Activated CD4-positive, CD25-positive, alpha-beta regulatory T cell treated with anti-CD3 and anti-CD28 coated beads, Interleukin-2, amount 50 U/mL, for 24 hours (primary cell): ENCODE results near the gene FRY.

Experiments used
- ATAC-seq, 2 donors: fragments of 150-1000 bp; cut with Tn5 transposase; one replicate each; pipeline ENCODE4 v1.10.0; 2021; ENCODE audit warnings: mild to moderate bottlenecking in 1 of 2, moderate library complexity in 1 of 2

The FRY gene

DNA sequence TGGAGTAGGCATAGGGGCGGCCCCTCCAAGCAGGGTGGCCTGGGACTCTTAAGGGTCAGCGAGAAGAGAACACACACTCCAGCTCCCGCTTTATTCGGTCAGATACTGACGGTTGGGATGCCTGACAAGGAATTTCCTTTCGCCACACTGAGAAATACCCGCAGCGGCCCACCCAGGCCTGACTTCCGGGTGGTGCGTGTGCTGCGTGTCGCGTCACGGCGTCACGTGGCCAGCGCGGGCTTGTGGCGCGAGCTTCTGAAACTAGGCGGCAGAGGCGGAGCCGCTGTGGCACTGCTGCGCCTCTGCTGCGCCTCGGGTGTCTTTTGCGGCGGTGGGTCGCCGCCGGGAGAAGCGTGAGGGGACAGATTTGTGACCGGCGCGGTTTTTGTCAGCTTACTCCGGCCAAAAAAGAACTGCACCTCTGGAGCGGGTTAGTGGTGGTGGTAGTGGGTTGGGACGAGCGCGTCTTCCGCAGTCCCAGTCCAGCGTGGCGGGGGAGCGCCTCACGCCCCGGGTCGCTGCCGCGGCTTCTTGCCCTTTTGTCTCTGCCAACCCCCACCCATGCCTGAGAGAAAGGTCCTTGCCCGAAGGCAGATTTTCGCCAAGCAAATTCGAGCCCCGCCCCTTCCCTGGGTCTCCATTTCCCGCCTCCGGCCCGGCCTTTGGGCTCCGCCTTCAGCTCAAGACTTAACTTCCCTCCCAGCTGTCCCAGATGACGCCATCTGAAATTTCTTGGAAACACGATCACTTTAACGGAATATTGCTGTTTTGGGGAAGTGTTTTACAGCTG is 283.9 kb downstream of the FRY start, which contains the start of the genes BRCA2 and ZAR1L:
TSS of gene BRCA2 (plus strand) at position 271 of the 790 bp plus-strand sequence. CDS start 953 bp downstream, outside the sequence.
TSS of gene ZAR1L (minus strand) at position 126 of the 790 bp plus-strand sequence. CDS start 3,438 bp downstream, outside the sequence.
- peak; percentile 97 to 98 for ATAC-seq

DNA sequence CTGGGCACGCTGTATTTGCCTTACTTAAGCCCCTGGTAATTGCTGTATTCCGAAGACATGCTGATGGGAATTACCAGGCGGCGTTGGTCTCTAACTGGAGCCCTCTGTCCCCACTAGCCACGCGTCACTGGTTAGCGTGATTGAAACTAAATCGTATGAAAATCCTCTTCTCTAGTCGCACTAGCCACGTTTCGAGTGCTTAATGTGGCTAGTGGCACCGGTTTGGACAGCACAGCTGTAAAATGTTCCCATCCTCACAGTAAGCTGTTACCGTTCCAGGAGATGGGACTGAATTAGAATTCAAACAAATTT is 284.4 kb downstream of the FRY start:
- peak; percentile 10 to 19 for ATAC-seq

DNA sequence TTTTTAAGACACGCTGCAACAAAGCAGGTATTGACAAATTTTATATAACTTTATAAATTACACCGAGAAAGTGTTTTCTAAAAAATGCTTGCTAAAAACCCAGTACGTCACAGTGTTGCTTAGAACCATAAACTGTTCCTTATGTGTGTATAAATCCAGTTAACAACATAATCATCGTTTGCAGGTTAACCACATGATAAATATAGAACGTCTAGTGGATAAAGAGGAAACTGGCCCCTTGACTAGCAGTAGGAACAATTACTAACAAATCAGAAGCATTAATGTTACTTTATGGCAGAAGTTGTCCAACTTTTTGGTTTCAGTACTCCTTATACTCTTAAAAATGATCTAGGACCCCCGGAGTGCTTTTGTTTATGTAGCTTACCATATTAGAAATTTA is 284.9 kb downstream of the FRY start:
- ATAC-seq = no peak

DNA sequence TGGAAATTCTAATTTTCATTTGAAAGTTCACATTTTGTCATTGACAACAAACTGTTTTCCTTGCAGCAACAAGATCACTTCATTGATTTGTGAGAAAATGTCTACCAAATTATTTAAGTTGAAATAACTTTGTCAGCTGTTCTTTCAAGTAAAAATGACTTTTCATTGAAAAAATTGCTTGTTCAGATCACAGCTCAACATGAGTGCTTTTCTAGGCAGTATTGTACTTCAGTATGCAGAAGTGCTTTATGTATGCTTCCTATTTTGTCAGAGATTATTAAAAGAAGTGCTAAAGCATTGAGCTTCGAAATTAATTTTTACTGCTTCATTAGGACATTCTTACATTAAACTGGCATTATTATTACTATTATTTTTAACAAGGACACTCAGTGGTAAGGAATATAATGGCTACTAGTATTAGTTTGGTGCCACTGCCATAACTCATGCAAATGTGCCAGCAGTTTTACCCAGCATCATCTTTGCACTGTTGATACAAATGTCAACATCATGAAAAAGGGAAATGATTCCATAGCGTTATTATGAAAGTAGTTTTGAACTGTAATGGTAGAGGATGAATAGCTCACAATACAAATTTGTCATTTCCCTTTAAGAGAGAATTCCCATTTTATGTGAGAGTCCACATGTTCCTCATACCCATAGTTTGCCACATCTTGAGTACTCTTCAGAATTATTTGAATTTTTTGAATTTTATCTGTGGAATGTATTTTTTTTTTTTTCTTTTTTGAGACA is 286.3 kb downstream of the FRY start:
- no peak for ATAC-seq

DNA sequence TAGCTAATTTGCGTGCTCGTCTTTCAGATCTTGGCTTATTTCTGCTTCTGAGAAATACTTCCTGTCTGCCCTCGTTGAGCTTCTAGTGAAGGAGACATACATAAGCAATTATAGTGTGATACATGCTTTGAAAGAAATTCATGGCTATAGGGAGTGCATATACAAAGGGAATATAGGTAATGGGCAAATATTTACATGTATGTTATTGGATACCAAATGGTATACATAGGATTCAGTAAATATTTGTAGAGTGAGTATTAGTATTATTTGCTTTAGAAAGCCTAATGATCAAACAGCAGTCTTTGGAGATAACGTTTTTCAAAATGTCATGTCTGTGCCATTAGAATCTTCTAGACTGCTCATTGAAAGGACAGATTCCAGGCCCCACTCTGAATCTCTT is 289.0 kb downstream of the FRY start:
- no peak for ATAC-seq

DNA sequence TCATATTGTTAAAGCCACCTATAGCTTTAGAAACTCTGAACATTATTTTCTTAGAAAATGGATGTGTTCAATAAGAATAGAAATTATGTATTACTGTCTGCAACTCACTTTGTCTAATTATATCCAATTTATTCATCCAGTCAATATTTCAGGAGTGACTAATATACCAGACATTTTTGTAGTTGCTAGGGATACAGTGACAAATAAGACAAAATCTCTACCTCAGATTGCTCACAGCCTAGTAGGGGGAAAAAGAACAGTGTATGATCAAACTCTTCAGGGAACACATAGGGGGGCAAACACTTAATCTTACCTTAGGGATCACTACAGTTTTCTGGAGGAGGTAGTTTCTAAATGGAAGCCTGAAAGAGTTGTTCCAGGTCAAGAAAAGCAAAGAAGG is 292.3 kb downstream of the FRY start:
- peak; percentile 35 to 68 for ATAC-seq

DNA sequence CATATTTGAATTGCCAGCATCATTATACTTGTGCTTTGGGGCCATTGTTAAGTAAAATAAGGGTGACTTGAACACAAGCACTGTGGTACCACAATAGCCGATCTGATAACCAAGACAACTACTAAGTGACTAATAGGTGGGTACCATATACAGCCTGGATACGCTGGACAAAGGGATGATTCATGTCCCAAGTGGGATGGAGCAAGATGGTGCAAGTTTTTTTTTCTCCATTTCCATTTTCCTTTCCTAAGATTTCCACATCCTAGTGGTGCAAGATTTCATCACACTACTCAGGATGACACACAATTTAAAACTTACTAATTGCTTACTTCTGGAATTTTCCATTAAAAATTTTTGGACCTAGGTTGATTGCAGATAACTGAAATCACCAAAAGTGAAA is 298.9 kb downstream of the FRY start:
- no peak for ATAC-seq

DNA sequence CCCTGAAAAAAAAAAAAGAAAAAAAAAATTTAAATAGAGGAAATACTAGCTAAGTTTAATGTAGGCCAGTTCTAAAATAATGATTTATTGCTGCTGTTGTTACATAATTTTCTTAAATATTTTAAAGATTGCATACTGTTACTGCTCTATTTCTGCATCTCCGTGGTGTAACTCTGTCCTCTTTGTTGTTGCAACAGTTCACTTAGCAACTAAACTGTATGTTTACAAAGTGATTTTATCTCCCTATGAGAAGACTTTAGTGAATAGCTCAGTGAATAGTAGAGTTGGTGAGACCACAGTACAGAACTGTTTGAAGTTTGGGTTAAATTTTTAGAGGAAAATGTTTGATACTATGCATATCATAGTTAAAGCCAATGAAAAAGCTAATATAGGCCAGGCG is 303.1 kb downstream of the FRY start:
- no peak for ATAC-seq

DNA sequence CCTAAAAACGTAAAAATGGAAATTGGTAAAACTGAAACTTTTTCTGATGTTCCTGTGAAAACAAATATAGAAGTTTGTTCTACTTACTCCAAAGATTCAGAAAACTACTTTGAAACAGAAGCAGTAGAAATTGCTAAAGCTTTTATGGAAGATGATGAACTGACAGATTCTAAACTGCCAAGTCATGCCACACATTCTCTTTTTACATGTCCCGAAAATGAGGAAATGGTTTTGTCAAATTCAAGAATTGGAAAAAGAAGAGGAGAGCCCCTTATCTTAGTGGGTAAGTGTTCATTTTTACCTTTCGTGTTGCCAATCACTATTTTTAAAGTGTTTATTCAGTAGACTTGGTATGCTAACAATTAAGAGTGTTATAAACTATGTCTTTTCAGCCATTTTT is 309.3 kb downstream of the FRY start:
- ATAC-seq = no peak

DNA sequence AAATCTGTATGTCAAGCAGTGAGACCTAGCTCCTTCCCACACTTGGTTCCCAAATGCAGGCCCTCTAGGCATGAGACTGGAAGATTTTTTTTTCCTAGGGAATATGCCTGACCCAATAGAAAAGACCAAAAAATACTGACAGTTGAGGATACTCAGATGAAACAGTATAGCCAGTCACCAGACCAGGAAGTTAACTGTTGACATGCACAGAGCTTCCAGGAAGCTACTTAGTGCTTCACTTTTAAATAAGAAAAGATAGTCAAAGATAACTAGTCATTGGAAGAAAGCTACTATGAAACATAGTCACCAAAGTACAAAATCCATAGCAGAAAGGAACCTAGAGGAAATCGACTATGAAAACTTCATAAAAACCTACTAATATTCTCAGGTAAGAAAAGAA is 316.1 kb downstream of the FRY start:
- no peak for ATAC-seq
